Sigmoid colon (tissue), 4 donors: ENCODE data around the gene FBXO21.

Experiments used
- EP300 ChIP-seq, 4 donors: sonication (generic); formaldehyde crosslinking; IDR thresholded peaks; one replicate each; pipeline ENCODE4 v1.6.1; 2017; ENCODE audit warnings: antibody characterized with exemption in 4 of 4
- TF ChIP-seq, protein P1 (sequence below), 4 experiments: fragments of 450-650 bp in 3 of 4; fragments of 200-600 bp in 1 of 4; IDR thresholded peaks; one replicate each; pipeline ENCODE4 v1.5.1; 2016 to 2019; ENCODE audit warnings: antibody characterized with exemption in 4 of 4, mild to moderate bottlenecking in 3 of 4, moderate library complexity in 2 of 4

DNA sequence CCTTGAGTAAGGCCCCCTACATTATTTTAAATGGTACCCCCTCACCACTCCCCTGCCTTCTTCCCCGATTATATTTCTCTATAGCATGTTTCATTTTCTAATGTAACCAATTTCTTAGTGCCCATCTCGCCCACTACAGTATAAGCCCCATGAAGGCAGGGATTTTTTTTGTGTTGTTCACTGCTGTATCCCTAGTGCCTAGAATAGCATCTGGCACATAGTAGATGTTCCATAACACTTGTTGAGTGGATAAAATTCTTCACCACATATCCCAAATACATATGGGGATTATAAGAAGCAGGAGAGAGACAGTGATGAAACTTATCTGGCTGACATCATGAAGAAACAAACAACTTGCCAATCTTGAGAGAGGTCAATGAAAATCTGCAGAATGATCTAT lies 11.5 kb downstream of the FBXO21 start:
- TF ChIP-seq EP300 (IDR thresholded peaks at IDR 0.05), result no peak
- TF ChIP-seq, protein P1, sequence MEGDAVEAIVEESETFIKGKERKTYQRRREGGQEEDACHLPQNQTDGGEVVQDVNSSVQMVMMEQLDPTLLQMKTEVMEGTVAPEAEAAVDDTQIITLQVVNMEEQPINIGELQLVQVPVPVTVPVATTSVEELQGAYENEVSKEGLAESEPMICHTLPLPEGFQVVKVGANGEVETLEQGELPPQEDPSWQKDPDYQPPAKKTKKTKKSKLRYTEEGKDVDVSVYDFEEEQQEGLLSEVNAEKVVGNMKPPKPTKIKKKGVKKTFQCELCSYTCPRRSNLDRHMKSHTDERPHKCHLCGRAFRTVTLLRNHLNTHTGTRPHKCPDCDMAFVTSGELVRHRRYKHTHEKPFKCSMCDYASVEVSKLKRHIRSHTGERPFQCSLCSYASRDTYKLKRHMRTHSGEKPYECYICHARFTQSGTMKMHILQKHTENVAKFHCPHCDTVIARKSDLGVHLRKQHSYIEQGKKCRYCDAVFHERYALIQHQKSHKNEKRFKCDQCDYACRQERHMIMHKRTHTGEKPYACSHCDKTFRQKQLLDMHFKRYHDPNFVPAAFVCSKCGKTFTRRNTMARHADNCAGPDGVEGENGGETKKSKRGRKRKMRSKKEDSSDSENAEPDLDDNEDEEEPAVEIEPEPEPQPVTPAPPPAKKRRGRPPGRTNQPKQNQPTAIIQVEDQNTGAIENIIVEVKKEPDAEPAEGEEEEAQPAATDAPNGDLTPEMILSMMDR (IDR thresholded peaks at IDR 0.05), result no peak
